ENCODE results near the gene ATP10A.

The ATP10A gene

DNA sequence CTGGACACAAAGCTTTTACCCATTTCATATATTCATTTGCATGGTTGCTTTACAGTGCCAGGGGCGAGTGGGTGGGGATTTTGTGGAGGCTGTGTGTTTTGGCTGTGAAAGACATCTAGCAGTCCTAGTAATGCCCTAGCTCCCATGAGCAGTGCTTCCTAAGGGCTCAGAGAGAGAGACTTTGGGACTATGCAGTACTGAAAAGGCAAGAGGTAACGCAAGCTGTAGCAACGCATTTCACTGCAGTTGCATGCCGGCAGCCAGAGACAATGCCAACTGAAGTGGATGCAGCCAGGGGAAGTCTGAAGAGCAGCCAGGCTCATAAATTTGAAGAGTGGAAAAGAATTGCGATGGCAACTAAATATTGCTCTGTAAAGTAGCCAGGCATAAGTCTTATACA, 27.4 kb upstream of the ATP10A start:
- no peak for DNase-seq
- H3K9ac ChIP-seq (ENCODE audit: low read length): no peak overlapping the region
- H2AK5ac ChIP-seq (ENCODE audit: low read length): no peak overlapping the region
- no peak overlapping the region for H4K12ac ChIP-seq (ENCODE audit: low read depth, low read length)
- no peak overlapping the region for H3K14ac ChIP-seq (ENCODE audit: low read length)
- H4K8ac ChIP-seq (ENCODE audit: low read depth, low read length): no peak overlapping the region
- no peak overlapping the region for H3K18ac ChIP-seq (ENCODE audit: low read length)
- H2BK5ac ChIP-seq (ENCODE audit: low read depth, low read length, poor library complexity): no peak overlapping the region
- H3K27ac ChIP-seq (ENCODE audit: low read depth, low read length): no peak overlapping the region
- H4K91ac ChIP-seq (ENCODE audit: low read depth, low read length): no peak overlapping the region
- no peak overlapping the region for H3K4me3 ChIP-seq (ENCODE audit: low read depth, low read length)
- H3K9me3 ChIP-seq (ENCODE audit: insufficient read depth, low read depth, low read length): peaks cover 2% of the 10 kb centered on the region
- no peak overlapping the region for H3K4ac ChIP-seq (ENCODE audit: low read depth, low read length)
- H2AFZ ChIP-seq (ENCODE audit: insufficient read depth, low read length, poor library complexity): no peak overlapping the region
- H2BK12ac ChIP-seq (ENCODE audit: low read length): no peak overlapping the region
- no peaks in the 10 kb centered on the region for H3K27me3 ChIP-seq (ENCODE audit: insufficient read depth, low read length)
- no peaks in the 10 kb centered on the region for H3K79me2 ChIP-seq (ENCODE audit: control insufficient read depth, insufficient read depth, low read length, poor library complexity)
- WGBS (ENCODE audit: extremely low coverage, insufficient coverage, insufficient read length): no CpG with 5 or more reads among the region's 5 CpGs
- H3K4me2 ChIP-seq (ENCODE audit: low read length): no peak overlapping the region
- no peaks in the 10 kb centered on the region for H3K79me1 ChIP-seq (ENCODE audit: low read length)
- H3K36me3 ChIP-seq (ENCODE audit: control insufficient read depth in 1 of 2, insufficient read depth in 2 of 2, low read length in 2 of 2): no peaks in the 10 kb centered on the region
- H3K23ac ChIP-seq (ENCODE audit: low read length): no peak overlapping the region
- no peaks in the 10 kb centered on the region for H3K4me1 ChIP-seq (ENCODE audit: control insufficient read depth in 1 of 2, insufficient read depth in 2 of 2, low read length in 2 of 2)
- H2BK120ac ChIP-seq (ENCODE audit: insufficient read depth, low read length, poor library complexity): no peak overlapping the region

- Histone ChIP-seq H3K4ac (ENCODE audit: low read depth, low read length) (no peak overlapping the region), H2BK12ac (ENCODE audit: low read length) (no peak overlapping the region), H3K9me3 (ENCODE audit: insufficient read depth, low read depth, low read length) (peaks cover 2% of the 10 kb centered on the region), H2AK5ac (ENCODE audit: low read length) (no peak overlapping the region), H2BK5ac (ENCODE audit: low read depth, low read length, poor library complexity) (no peak overlapping the region), H3K18ac (ENCODE audit: low read length) (no peak overlapping the region), H3K36me3 (ENCODE audit: control insufficient read depth in 1 of 2, insufficient read depth in 2 of 2, low read length in 2 of 2) (no peaks in the 10 kb centered on the region), H3K27me3 (ENCODE audit: insufficient read depth, low read length) (no peaks in the 10 kb centered on the region), H4K12ac (ENCODE audit: low read depth, low read length) (no peak overlapping the region), H3K9ac (ENCODE audit: low read length) (no peak overlapping the region), H3K4me2 (ENCODE audit: low read length) (no peak overlapping the region), H3K27ac (ENCODE audit: low read depth, low read length) (no peak overlapping the region), H3K23ac (ENCODE audit: low read length) (no peak overlapping the region), H3K4me3 (ENCODE audit: low read depth, low read length) (no peak overlapping the region), H2AFZ (ENCODE audit: insufficient read depth, low read length, poor library complexity) (no peak overlapping the region), H3K79me2 (ENCODE audit: control insufficient read depth, insufficient read depth, low read length, poor library complexity) (no peaks in the 10 kb centered on the region), H4K91ac (ENCODE audit: low read depth, low read length) (no peak overlapping the region), H3K14ac (ENCODE audit: low read length) (no peak overlapping the region), H3K4me1 (ENCODE audit: control insufficient read depth in 1 of 2, insufficient read depth in 2 of 2, low read length in 2 of 2) (no peaks in the 10 kb centered on the region), H3K79me1 (ENCODE audit: low read length) (no peaks in the 10 kb centered on the region), H2BK120ac (ENCODE audit: insufficient read depth, low read length, poor library complexity) (no peak overlapping the region), H4K8ac (ENCODE audit: low read depth, low read length) (no peak overlapping the region)
- DNase-seq: no peak
- WGBS (ENCODE audit: extremely low coverage, insufficient coverage, insufficient read length): no CpG with 5 or more reads among the region's 3 CpGs
Measured at GRCh38 chr15:25887870-25888269, 24.7 kb upstream of the ATP10A start.

DNA sequence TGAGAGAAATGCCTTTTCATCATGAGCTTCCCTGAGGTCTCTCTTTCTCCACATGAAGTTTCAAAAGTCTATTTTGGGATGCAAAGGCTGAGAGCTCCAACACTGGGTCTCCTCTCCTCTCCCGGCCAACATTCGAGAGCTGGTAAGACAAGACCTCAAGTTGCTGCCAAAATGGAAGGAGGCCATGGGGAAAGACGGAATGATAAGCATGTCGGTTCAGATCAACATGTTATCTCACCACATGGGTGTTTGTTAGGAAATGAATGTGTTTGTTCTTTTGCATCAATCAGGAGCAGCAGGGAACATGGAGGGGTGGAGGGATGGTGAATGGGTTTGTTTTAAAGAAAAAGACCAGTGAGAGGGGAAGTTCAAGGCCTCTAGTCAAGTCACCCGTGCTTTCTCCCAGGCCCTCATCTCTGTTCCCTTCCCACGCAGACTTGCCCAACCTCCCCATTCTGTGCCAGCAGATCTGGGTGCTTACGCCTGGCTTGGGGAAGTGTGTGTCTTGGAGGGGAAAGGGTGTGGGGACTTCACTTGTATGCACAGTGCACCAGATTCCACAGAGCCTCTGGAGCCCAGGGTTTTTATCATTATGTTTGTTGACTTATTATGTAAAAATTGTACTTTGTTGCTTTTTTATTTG, 23.5 kb upstream of the ATP10A start:
- Histone ChIP-seq H3K18ac (ENCODE audit: low read length) (no peak overlapping the region), H3K4me1 (ENCODE audit: control insufficient read depth in 1 of 2, insufficient read depth in 2 of 2, low read length in 2 of 2) (no peaks in the 10 kb centered on the region), H4K91ac (ENCODE audit: low read depth, low read length) (no peak overlapping the region), H3K79me1 (ENCODE audit: low read length) (no peaks in the 10 kb centered on the region), H2BK120ac (ENCODE audit: insufficient read depth, low read length, poor library complexity) (no peak overlapping the region), H3K9me3 (ENCODE audit: insufficient read depth, low read depth, low read length) (no peaks in the 10 kb centered on the region), H4K12ac (ENCODE audit: low read depth, low read length) (no peak overlapping the region), H3K4me3 (ENCODE audit: low read depth, low read length) (no peak overlapping the region), H4K8ac (ENCODE audit: low read depth, low read length) (no peak overlapping the region), H2BK5ac (ENCODE audit: low read depth, low read length, poor library complexity) (no peak overlapping the region), H3K9ac (ENCODE audit: low read length) (no peak overlapping the region), H3K27ac (ENCODE audit: low read depth, low read length) (no peak overlapping the region), H2AFZ (ENCODE audit: insufficient read depth, low read length, poor library complexity) (no peak overlapping the region), H2BK12ac (ENCODE audit: low read length) (no peak overlapping the region), H3K4me2 (ENCODE audit: low read length) (no peak overlapping the region), H3K27me3 (ENCODE audit: insufficient read depth, low read length) (no peaks in the 10 kb centered on the region), H3K36me3 (ENCODE audit: control insufficient read depth in 1 of 2, insufficient read depth in 2 of 2, low read length in 2 of 2) (no peaks in the 10 kb centered on the region), H2AK5ac (ENCODE audit: low read length) (no peak overlapping the region), H3K14ac (ENCODE audit: low read length) (no peak overlapping the region), H3K79me2 (ENCODE audit: control insufficient read depth, insufficient read depth, low read length, poor library complexity) (no peaks in the 10 kb centered on the region), H3K23ac (ENCODE audit: low read length) (no peak overlapping the region), H3K4ac (ENCODE audit: low read depth, low read length) (no peak overlapping the region)
- no peak for DNase-seq
- no CpG with 5 or more reads among the region's 7 CpGs for WGBS (ENCODE audit: extremely low coverage, insufficient coverage, insufficient read length)

DNA sequence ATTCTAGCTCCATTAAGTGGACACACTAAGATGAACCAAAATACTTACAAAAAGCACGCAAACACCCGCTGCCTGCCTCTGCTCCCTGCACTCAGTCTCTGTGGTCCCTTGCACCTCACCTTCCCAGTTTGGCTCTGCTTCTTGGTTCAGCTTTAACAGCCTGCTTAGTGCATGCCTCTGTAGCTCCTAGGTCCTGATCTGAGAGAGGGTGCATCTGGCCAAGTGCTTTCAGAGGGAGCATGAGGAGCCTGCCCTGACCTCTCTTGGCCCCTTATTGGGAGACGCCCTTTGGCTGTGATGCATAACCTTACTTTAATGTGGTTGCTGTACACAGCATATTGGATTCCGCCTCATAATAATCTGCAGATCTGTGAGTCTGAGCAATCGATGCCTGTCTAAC, 21.2 kb upstream of the ATP10A start:
- Histone ChIP-seq H3K27me3 (ENCODE audit: insufficient read depth, low read length) (no peaks in the 10 kb centered on the region), H2BK120ac (ENCODE audit: insufficient read depth, low read length, poor library complexity) (no peak overlapping the region), H3K4me2 (ENCODE audit: low read length) (no peak overlapping the region), H3K9me3 (ENCODE audit: insufficient read depth, low read depth, low read length) (no peaks in the 10 kb centered on the region), H4K91ac (ENCODE audit: low read depth, low read length) (no peak overlapping the region), H2BK5ac (ENCODE audit: low read depth, low read length, poor library complexity) (no peak overlapping the region), H3K4me3 (ENCODE audit: low read depth, low read length) (no peak overlapping the region), H3K14ac (ENCODE audit: low read length) (no peak overlapping the region), H3K18ac (ENCODE audit: low read length) (no peak overlapping the region), H3K79me2 (ENCODE audit: control insufficient read depth, insufficient read depth, low read length, poor library complexity) (no peaks in the 10 kb centered on the region), H3K27ac (ENCODE audit: low read depth, low read length) (no peak overlapping the region), H2AFZ (ENCODE audit: insufficient read depth, low read length, poor library complexity) (no peak overlapping the region), H3K36me3 (ENCODE audit: control insufficient read depth in 1 of 2, insufficient read depth in 2 of 2, low read length in 2 of 2) (no peaks in the 10 kb centered on the region), H4K12ac (ENCODE audit: low read depth, low read length) (no peak overlapping the region), H2AK5ac (ENCODE audit: low read length) (no peak overlapping the region), H3K4ac (ENCODE audit: low read depth, low read length) (no peak overlapping the region), H4K8ac (ENCODE audit: low read depth, low read length) (no peak overlapping the region), H2BK12ac (ENCODE audit: low read length) (no peak overlapping the region), H3K4me1 (ENCODE audit: control insufficient read depth in 1 of 2, insufficient read depth in 2 of 2, low read length in 2 of 2) (no peaks in the 10 kb centered on the region), H3K79me1 (ENCODE audit: low read length) (no peaks in the 10 kb centered on the region), H3K9ac (ENCODE audit: low read length) (no peak overlapping the region), H3K23ac (ENCODE audit: low read length) (no peak overlapping the region)
- no peak for DNase-seq
- WGBS (ENCODE audit: extremely low coverage, insufficient coverage, insufficient read length): no CpG with 5 or more reads among the region's 5 CpGs
